Skin epidermis (tissue), 12 donors: Measurements from ENCODE around the gene RPS13.
"Not testable (repeated sequence)": the region's sequence is repeated elsewhere in the genome, so short reads cannot be mapped to it uniquely, and the experiment has no call there.

Source experiments
- H3K27ac ChIP-seq, 21 experiments: fragments of 200-600 bp; sonication (generic) in 11 of 21; one replicate each; pipeline ENCODE4 v1.5.0; 2020; ENCODE audit warnings: mild to moderate bottlenecking in 3 of 21, inconsistent platforms in 2 of 21, moderate library complexity in 2 of 21
- H3K4me3 ChIP-seq, 7 experiments: fragments of 200-600 bp; sonication (generic) in 2 of 7; one replicate each; pipeline ENCODE4 v1.5.0; 2020; ENCODE audit warnings: inconsistent platforms in 2 of 7, mild to moderate bottlenecking in 2 of 7, moderate library complexity in 1 of 7

Gene RPS13

GRCh38 chr11:17046690-17047089, 30.8 kb downstream of the RPS13 start:
- H3K27ac ChIP-seq: no peak overlapping the region

GRCh38 chr11:17036666-17037658, 40.5 kb downstream of the RPS13 start:
- H3K4me3 ChIP-seq: no peak overlapping the region
- H3K27ac ChIP-seq: no peak overlapping the region

More at GRCh38 chr11:17046690-17047089, 30.8 kb downstream of the RPS13 start:
- H3K4me3 ChIP-seq: no peak overlapping the region

GRCh38 chr11:17034027-17034426, 43.4 kb downstream of the RPS13 start:
- H3K4me3 ChIP-seq, H3K27ac ChIP-seq: not testable (repeated sequence)

- H3K4me3 ChIP-seq: no peak overlapping the region
- H3K27ac ChIP-seq: no peak overlapping the region
These were observed 50.9 kb downstream of the RPS13 start for GRCh38 chr11:17026487-17027082.

GRCh38 chr11:17024924-17025323, 52.5 kb downstream of the RPS13 start:
- Histone ChIP-seq H3K4me3 (no peak overlapping the region), H3K27ac (no peak overlapping the region)
